Neutrophil (primary cell): Measurements from ENCODE around the gene MPZL1.

ENCODE experiments used
- H3K27ac ChIP-seq: fragments of 200-600 bp; sonication (generic); 2 replicates; pipeline ENCODE4 v1.5.1; 2016; ENCODE audit warnings: mild to moderate bottlenecking, moderate library complexity
- H3K27me3 ChIP-seq: fragments of 200-600 bp; sonication (generic); 2 replicates; pipeline ENCODE4 v1.6.0; 2016; ENCODE audit warnings: mild to moderate bottlenecking
- H3K36me3 ChIP-seq: fragments of 200-600 bp; sonication (generic); 2 replicates; pipeline ENCODE4 v1.5.1; 2017
- H3K4me1 ChIP-seq, 2 experiments: fragments of 200-600 bp in 1 of 2; sonication (generic) in 1 of 2; 1 replicate in 1 of 2; 2 replicates in 1 of 2; pipeline versions ENCODE4 v1.5.1 to v1.6.1; 2013 to 2016; ENCODE audit warnings: low read depth in 1 of 2, low read length in 1 of 2, mild to moderate bottlenecking in 1 of 2, moderate library complexity in 1 of 2; ENCODE audit not compliant: control insufficient read depth in 1 of 2, insufficient read depth in 1 of 2
- H3K4me3 ChIP-seq, 2 experiments: fragments of 200-600 bp in 1 of 2; sonication (generic) in 1 of 2; 1 replicate in 1 of 2; 2 replicates in 1 of 2; pipeline ENCODE4 v1.5.1; 2013 to 2016; ENCODE audit warnings: low read depth in 1 of 2, low read length in 1 of 2, mild to moderate bottlenecking in 1 of 2, moderate library complexity in 1 of 2
- H3K9me3 ChIP-seq: fragments of 200-600 bp; sonication (generic); 2 replicates; pipeline ENCODE4 v1.5.1; 2016
- CTCF ChIP-seq: fragments of 200-600 bp; sonication (generic); IDR thresholded peaks from 2 replicates; pipeline ENCODE4 v1.5.1; 2016; ENCODE audit warnings: antibody characterized with exemption

MPZL1 gene

GRCh38 chr1:167681024-167681423 is 40.8 kb upstream of the MPZL1 start:
- Histone ChIP-seq H3K36me3 (peaks cover 92% of the 10 kb centered on the region), H3K4me1 (peaks cover 6 to 7% of the 10 kb centered on the region in 2 experiments), H3K9me3 (no peaks in the 10 kb centered on the region), H3K27ac (peak overlapping the region; percentile 62), H3K4me3 (no peak overlapping the region), H3K27me3 (no peaks in the 10 kb centered on the region)
- no peak for TF ChIP-seq CTCF

- TF ChIP-seq CTCF: no peak
- H3K4me1 ChIP-seq: peaks cover 6 to 7% of the 10 kb centered on the region in 2 experiments
- H3K27ac ChIP-seq: peak overlapping the region; percentile 62
- H3K9me3 ChIP-seq: no peaks in the 10 kb centered on the region
- H3K36me3 ChIP-seq: peaks cover 92% of the 10 kb centered on the region
- no peak overlapping the region for H3K4me3 ChIP-seq
- no peaks in the 10 kb centered on the region for H3K27me3 ChIP-seq
Measured at GRCh38 chr1:167681451-167682098, 40.2 kb upstream of the MPZL1 start.

- no peak overlapping the region for H3K4me3 ChIP-seq
- H3K4me1 ChIP-seq: peaks cover 6 to 14% of the 10 kb centered on the region in 2 experiments
- peak overlapping the region; percentile 47 for H3K27ac ChIP-seq
Measured at GRCh38 chr1:167683226-167683625, 38.6 kb upstream of the MPZL1 start.

GRCh38 chr1:167683641-167684502 is 37.9 kb upstream of the MPZL1 start:
- Histone ChIP-seq H3K36me3 (peaks cover 96% of the 10 kb centered on the region), H3K4me1 (peaks cover 9 to 16% of the 10 kb centered on the region in 2 experiments), H3K27ac (peak overlapping the region; percentile 49)

More at GRCh38 chr1:167683226-167683625, 38.6 kb upstream of the MPZL1 start:
- TF ChIP-seq CTCF: no peak
- Histone ChIP-seq H3K36me3 (peaks cover 94% of the 10 kb centered on the region), H3K27me3 (no peaks in the 10 kb centered on the region), H3K9me3 (no peaks in the 10 kb centered on the region)

GRCh38 chr1:167685844-167686243 is 35.9 kb upstream of the MPZL1 start:
- Histone ChIP-seq H3K36me3 (peaks cover 95% of the 10 kb centered on the region), H3K27me3 (no peaks in the 10 kb centered on the region)
- no peak for TF ChIP-seq CTCF

More at GRCh38 chr1:167683641-167684502, 37.9 kb upstream of the MPZL1 start:
- Histone ChIP-seq H3K9me3 (no peaks in the 10 kb centered on the region), H3K4me3 (no peak overlapping the region), H3K27me3 (no peaks in the 10 kb centered on the region)
- TF ChIP-seq CTCF: no peak

More at GRCh38 chr1:167685844-167686243, 35.9 kb upstream of the MPZL1 start:
- Histone ChIP-seq H3K4me1 (peaks cover 13 to 21% of the 10 kb centered on the region in 2 experiments), H3K9me3 (no peaks in the 10 kb centered on the region), H3K27ac (peak overlapping the region; percentile 69), H3K4me3 (no peak overlapping the region)
